Endothelial cell (in vitro differentiated cells): ENCODE measurements around the gene TWIST2. TPM values are rescaled to one million over a fixed set of nuclear protein-coding genes. Genes with fewer than 3 reads are reported as not detected.

ENCODE experiments used
- DNase-seq: peaks from one replicate; pipeline ENCODE4 v3.0.0; 2021; ENCODE audit warnings: low spot score
- H3K27ac Mint-ChIP-seq: one replicate; pipeline ENCODE4 v1.8.0; 2021; ENCODE audit warnings: mixed read lengths, inconsistent platforms; ENCODE audit not compliant: unreplicated experiment
- H3K27me3 Mint-ChIP-seq: one replicate; pipeline ENCODE4 v1.8.0; 2021; ENCODE audit warnings: mild to moderate bottlenecking, moderate library complexity, mixed read lengths, inconsistent platforms; ENCODE audit not compliant: unreplicated experiment
- H3K36me3 Mint-ChIP-seq: one replicate; pipeline ENCODE4 v1.8.0; 2021; ENCODE audit warnings: mild to moderate bottlenecking, low read depth, mixed read lengths, inconsistent platforms; ENCODE audit not compliant: unreplicated experiment
- H3K4me1 Mint-ChIP-seq: one replicate; pipeline ENCODE4 v1.8.0; 2021; ENCODE audit warnings: mild to moderate bottlenecking, mixed read lengths, inconsistent platforms; ENCODE audit not compliant: unreplicated experiment
- H3K4me3 Mint-ChIP-seq: one replicate; pipeline ENCODE4 v1.8.0; 2021; ENCODE audit warnings: mild to moderate bottlenecking, mixed read lengths, inconsistent platforms; ENCODE audit not compliant: unreplicated experiment
- H3K9me3 Mint-ChIP-seq: one replicate; pipeline ENCODE4 v1.8.0; 2021; ENCODE audit warnings: mixed read lengths, inconsistent platforms; ENCODE audit not compliant: unreplicated experiment
- CTCF ChIP-seq: fragments of 200-600 bp; sonication (generic); IDR thresholded peaks from one replicate; pipeline ENCODE4 v1.5.0; 2021; ENCODE audit warnings: antibody characterized with exemption; ENCODE audit not compliant: unreplicated experiment
- total RNA-seq: library from RNA; stranded (reverse); fragmentation: NEBNext Ultra II Directional; extraction: Animal tissue kit (Norgen Biotek cat#: 25700); gene quantifications from one replicate; pipeline ENCODE4 v1.2.1, GENCODE V29; 2021; ENCODE audit not compliant: unreplicated experiment

TWIST2 gene
- total RNA-seq, 1 donor from 2014 or later = not detected

- DNase-seq = no peak
- no peak for TF ChIP-seq CTCF
- Mint-ChIP-seq H3K4me1 (no peaks in the 10 kb centered on the region), H3K27me3 (no peaks in the 10 kb centered on the region), H3K9me3 (no peaks in the 10 kb centered on the region), H3K27ac (no peak overlapping the region), H3K4me3 (no peak overlapping the region), H3K36me3 (no peaks in the 10 kb centered on the region)
These were observed 91.9 kb downstream of the TWIST2 start for GRCh38 chr2:238939521-238940403.

GRCh38 chr2:238940806-238941205, 92.9 kb downstream of the TWIST2 start:
- Mint-ChIP-seq H3K36me3 (no peaks in the 10 kb centered on the region), H3K4me1 (no peaks in the 10 kb centered on the region)
- no peak for DNase-seq

GRCh38 chr2:238941262-238941792, 93.4 kb downstream of the TWIST2 start:
- Mint-ChIP-seq H3K36me3 (no peaks in the 10 kb centered on the region), H3K4me3 (no peak overlapping the region), H3K9me3 (no peaks in the 10 kb centered on the region), H3K27ac (no peak overlapping the region), H3K27me3 (peaks cover 3% of the 10 kb centered on the region), H3K4me1 (no peaks in the 10 kb centered on the region)
- TF ChIP-seq CTCF = no peak
- no peak for DNase-seq

More at GRCh38 chr2:238940806-238941205, 92.9 kb downstream of the TWIST2 start:
- H3K27me3 Mint-ChIP-seq = no peaks in the 10 kb centered on the region
- H3K9me3 Mint-ChIP-seq = no peaks in the 10 kb centered on the region
- H3K4me3 Mint-ChIP-seq = no peak overlapping the region
- no peak for TF ChIP-seq CTCF
- no peak overlapping the region for H3K27ac Mint-ChIP-seq

- no peak for TF ChIP-seq CTCF
- Mint-ChIP-seq H3K36me3 (no peaks in the 10 kb centered on the region), H3K4me1 (no peaks in the 10 kb centered on the region), H3K27ac (no peak overlapping the region), H3K9me3 (no peaks in the 10 kb centered on the region), H3K27me3 (peaks cover 3% of the 10 kb centered on the region), H3K4me3 (no peak overlapping the region)
- peak; percentile 1 for DNase-seq
These were observed 94.3 kb downstream of the TWIST2 start for GRCh38 chr2:238942080-238942725.
